GM18526 (cell line): ENCODE data around the gene ERCC4.

Source experiments
- POLR2A ChIP-seq: IDR thresholded peaks from 3 replicates; pipeline ENCODE4 v1.6.1; 2011; ENCODE audit not compliant: insufficient read length; ENCODE audit errors: extremely low read depth

The ERCC4 gene

GRCh38 chr16:13992976-13993375 is 73.0 kb downstream of the ERCC4 start:
- no peak for TF ChIP-seq POLR2A

DNA sequence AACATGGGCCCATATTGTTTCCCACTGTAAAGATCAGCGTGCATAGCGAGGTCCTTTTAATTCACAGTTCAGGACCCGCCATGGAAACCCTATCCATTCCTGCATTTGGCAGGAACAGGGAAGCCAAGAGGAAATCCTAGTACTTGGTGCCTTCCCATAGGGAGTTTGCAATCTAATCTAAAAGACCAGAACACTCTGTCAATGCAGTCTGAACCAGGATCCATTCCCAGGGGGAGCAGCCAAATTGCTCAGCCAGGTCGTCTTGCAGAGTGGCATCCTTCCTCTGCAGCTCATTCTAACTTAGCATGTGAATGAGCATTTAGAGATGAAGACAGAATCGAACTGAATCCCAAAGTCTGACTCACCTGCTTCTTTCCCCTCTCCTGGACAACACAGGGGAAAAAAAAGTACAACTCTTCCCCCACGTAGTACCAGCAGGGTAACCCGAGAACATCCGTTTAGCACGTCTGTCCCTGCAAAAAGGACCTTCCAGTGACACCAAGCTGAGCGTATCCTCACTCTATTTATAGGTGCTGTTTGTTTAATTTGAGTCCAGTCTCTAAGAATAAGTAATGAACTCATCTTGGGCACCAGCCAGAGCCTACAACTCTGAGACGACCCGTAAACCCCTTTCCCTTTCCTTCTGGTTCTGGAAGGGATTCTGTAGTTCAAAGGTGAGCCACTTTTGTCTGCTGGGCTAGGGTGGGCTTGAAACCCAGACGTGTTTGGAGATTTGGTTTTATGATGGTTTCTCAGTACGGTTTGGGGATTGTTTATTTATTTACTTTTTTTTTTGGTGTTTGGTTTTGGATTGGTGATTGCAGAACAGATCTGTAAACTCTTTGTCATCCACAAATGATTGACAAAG is 74.5 kb downstream of the ERCC4 start:
- TF ChIP-seq POLR2A, result no peak

GRCh38 chr16:13995194-13995593 is 75.2 kb downstream of the ERCC4 start:
- no peak for TF ChIP-seq POLR2A

DNA sequence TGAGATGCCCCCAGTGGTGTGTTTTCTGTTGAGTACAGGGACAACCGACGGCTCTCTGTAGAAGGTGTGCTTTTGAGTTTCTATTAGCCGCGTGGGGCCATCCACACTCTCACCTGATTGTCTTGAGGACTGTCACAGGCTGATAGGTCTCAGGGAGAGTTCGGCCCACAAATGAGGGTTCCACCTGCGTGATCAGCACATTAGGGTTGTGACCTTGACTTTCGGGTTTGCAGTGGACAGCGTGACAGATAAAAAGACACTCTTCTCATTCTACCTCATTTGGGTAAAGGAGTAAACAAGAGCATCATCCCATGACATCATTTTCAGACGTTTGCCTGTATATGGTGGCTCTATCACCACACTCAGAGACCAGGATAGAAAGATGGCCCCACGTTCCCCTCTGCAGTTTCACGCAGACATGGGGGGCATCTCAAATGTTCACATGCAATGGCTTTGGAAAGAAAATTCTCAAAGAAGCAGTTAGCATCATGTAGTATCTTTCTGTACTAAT is 76.9 kb downstream of the ERCC4 start:
- TF ChIP-seq POLR2A, result no peak

DNA sequence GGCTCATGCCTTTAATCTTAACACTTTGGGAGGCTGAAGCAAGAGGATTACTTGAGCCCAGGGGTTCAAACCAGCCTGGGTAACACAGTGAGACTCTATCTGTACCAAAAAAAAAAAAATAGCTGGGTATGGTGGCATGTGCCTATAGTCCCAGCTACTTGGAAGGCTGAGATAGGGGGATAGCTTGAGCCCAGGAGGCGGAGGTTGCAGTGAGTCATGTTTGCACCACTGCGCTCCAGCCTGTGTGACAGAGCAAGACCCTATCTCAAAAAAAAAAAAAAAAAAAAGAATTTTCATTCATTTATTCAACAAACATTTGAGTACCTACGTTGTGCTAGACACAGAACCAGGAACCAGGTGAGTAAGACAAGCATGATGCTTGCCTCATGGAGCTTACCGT is 77.6 kb downstream of the ERCC4 start:
- no peak for TF ChIP-seq POLR2A

GRCh38 chr16:13997933-13998332 is 78.0 kb downstream of the ERCC4 start:
- TF ChIP-seq POLR2A, result no peak

DNA sequence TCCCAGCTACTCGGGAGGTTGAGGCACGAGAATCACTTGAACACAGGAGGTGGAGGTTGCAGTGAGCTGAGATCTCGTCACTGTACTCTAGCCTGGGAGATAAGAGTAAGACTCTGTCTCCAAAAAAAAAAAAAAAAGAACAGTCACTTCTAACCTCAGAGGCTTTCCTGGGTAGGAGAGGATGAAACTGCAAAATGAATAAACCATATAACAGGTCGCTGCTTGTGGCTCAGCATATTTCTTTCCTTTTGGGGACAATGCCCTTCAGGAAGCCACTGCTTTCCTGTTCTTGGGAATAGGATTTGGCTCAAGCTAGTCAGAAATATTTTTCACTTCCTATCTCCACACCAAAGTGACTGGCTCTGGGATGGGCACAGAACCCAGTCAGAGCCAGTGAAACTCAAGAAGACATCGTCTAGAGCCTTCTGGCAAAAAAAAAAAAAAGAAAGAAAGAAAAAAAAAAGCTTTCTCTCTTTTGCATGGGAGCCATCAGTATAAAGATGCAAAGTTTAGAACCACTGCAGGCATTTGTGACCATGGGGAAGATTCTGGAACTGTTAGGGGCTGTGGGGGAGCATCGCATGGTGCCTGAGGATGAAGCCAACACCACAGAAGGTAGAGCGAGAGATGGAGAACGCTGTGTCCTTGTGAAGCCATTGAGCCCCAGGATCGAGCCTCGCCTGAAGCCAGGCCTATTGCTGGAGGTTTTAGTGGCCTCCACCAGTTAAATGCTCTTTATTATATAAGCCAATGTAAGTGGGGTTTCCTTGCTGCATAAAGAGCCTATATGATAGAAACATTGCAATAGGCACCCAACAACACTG is 79.3 kb downstream of the ERCC4 start:
- no peak for TF ChIP-seq POLR2A

DNA sequence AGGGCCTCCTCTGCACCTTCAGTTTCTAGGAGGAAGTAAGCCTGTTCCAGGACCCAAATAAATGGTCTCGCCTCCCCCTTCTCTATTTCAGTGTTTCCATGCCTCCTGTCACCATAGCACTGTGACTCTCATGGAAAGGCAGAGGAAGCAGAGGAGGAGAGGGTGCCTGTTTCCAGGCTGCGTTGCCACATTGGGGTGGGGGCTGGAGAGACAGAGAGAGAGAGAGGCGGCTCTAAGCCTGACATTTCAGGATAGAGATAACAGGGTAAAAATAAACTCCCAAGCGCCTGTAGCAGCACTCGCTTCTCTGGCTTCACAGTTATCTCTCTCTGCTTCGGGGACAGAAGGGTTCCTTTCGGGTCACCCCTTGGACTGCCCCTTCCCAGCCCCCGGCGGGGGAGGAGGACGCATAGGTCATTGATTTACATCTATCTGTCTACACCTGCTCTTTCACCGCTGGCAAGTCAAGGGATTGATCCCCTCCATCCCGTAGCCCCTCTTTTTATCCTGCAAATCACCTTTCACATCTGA is 80.0 kb downstream of the ERCC4 start:
- no peak for TF ChIP-seq POLR2A

DNA sequence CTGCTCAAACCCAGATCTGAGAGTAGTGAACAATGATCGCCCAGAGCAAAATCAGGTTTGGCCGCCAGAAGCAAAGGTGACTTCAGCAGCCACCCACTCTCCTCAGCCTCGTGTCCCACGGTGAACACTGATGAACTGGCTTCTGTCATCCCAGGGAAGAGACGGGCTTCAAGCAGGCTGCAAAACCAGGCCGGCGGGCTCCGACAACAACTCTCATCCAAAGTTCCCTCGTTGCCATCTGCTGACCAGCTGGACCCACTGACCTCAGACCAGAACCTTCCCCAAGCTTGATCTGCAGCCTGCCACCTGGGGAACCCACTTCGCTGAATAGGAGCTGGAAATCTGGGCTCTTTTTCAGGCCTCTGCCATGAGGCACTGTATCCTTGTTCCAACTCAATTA is 81.6 kb downstream of the ERCC4 start:
- TF ChIP-seq POLR2A, result no peak
